DND-41 (cell line): ENCODE results near the gene KIAA1958.

Experiments
- ATAC-seq: fragments of 200-7000 bp; cut with Tn5 transposase; 3 replicates; pipeline ENCODE4 v1.9.1; 2021; ENCODE audit warnings: low read depth; ENCODE audit not compliant: insufficient read depth
- DNase-seq: peaks from one replicate; pipeline ENCODE4 v3.0.0-alpha.2; 2020
- H2AFZ ChIP-seq: 2 replicates; pipeline ENCODE4 v1.6.0; 2012; ENCODE audit warnings: low read depth, low read length
- H3K27ac ChIP-seq: 2 replicates; pipeline ENCODE4 v1.5.1; 2012; ENCODE audit warnings: low read length, inconsistent platforms
- H3K27me3 ChIP-seq: fragments of 200-600 bp; sonication (generic); 2 replicates; pipeline ENCODE4 v1.6.0; 2012; ENCODE audit warnings: low read length, mild to moderate bottlenecking, inconsistent platforms; ENCODE audit not compliant: insufficient read depth, poor library complexity
- H3K36me3 ChIP-seq: 2 replicates; pipeline ENCODE4 v1.5.1; 2012; ENCODE audit warnings: low read length, inconsistent platforms; ENCODE audit not compliant: insufficient read depth
- H3K4me1 ChIP-seq: 2 replicates; pipeline ENCODE4 v1.5.1; 2012; ENCODE audit warnings: mild to moderate bottlenecking, low read length; ENCODE audit not compliant: insufficient read depth
- H3K4me2 ChIP-seq: 2 replicates; pipeline ENCODE4 v1.6.0; 2012; ENCODE audit warnings: mild to moderate bottlenecking, moderate library complexity, low read length, inconsistent platforms; ENCODE audit not compliant: insufficient read depth
- H3K4me3 ChIP-seq, 2 experiments: fragments of 200-600 bp in 1 of 2; shearing (Covaris generic) in 1 of 2; 2 replicates each; pipeline ENCODE4 v1.5.1; 2012 to 2016; ENCODE audit warnings: inconsistent platforms in 2 of 2, low read length in 2 of 2, mild to moderate bottlenecking in 2 of 2, low read depth in 1 of 2, moderate library complexity in 1 of 2
- H3K79me2 ChIP-seq: 2 replicates; pipeline ENCODE4 v1.6.0; 2012; ENCODE audit warnings: low read length, inconsistent platforms; ENCODE audit not compliant: insufficient read depth
- H3K9ac ChIP-seq: 2 replicates; pipeline ENCODE4 v1.6.0; 2012; ENCODE audit warnings: low read depth, mild to moderate bottlenecking, inconsistent platforms, low read length, moderate library complexity
- H3K9me3 ChIP-seq: 2 replicates; pipeline ENCODE4 v1.5.1; 2012; ENCODE audit warnings: low read length, moderate library complexity, mild to moderate bottlenecking, inconsistent platforms; ENCODE audit not compliant: insufficient read depth, severe bottlenecking
- H4K20me1 ChIP-seq: 2 replicates; pipeline ENCODE4 v1.6.0; 2012; ENCODE audit warnings: low read length; ENCODE audit not compliant: insufficient read depth
- CTCF ChIP-seq: IDR thresholded peaks from 2 replicates; pipeline ENCODE4 v1.5.1; 2012; ENCODE audit warnings: borderline replicate concordance, low read length, moderate library complexity, mild to moderate bottlenecking; ENCODE audit not compliant: poor library complexity, severe bottlenecking; ENCODE audit errors: extremely low read depth
- EZH2 ChIP-seq: IDR thresholded peaks from 3 replicates; pipeline ENCODE4 v1.6.1; 2012; ENCODE audit warnings: borderline replicate concordance, low read depth, mild to moderate bottlenecking, moderate library complexity, low read length, inconsistent platforms; ENCODE audit not compliant: severe bottlenecking

KIAA1958 gene

GRCh38 chr9:112489876-112490666 lies 3.4 kb downstream of the KIAA1958 start:
- peak overlapping the region; percentile 79; the same call in 1 of the 2 replicates for H3K4me2 ChIP-seq
- H3K79me2 ChIP-seq, result peaks cover 89% of the 10 kb centered on the region
- no peak overlapping the region for H3K4me3 ChIP-seq
- H3K27me3 ChIP-seq, result no peaks in the 10 kb centered on the region
- H4K20me1 ChIP-seq, result peaks cover 4% of the 10 kb centered on the region; the same call in 1 of the 2 replicates
- H2AFZ ChIP-seq, result no peak overlapping the region
- H3K9ac ChIP-seq, result no peak overlapping the region
- TF ChIP-seq CTCF, result no peak
- TF ChIP-seq EZH2, result no peak
- ATAC-seq (no peak), DNase-seq (no peak)
- peaks cover 14% of the 10 kb centered on the region for H3K9me3 ChIP-seq
- H3K4me1 ChIP-seq, result peaks cover 34% of the 10 kb centered on the region
- H3K27ac ChIP-seq, result no peak overlapping the region
- H3K36me3 ChIP-seq, result peaks cover 35% of the 10 kb centered on the region

- H3K4me3 ChIP-seq, result no peak overlapping the region
- H3K36me3 ChIP-seq, result peaks cover 35% of the 10 kb centered on the region
- peaks cover 4% of the 10 kb centered on the region for H4K20me1 ChIP-seq
- peaks cover 14% of the 10 kb centered on the region for H3K9me3 ChIP-seq
- peaks cover 98% of the 10 kb centered on the region for H3K79me2 ChIP-seq
- DNase-seq (no peak), ATAC-seq (no peak)
- TF ChIP-seq EZH2 (no peak), CTCF (no peak)
- H3K4me2 ChIP-seq, result no peak overlapping the region
- no peak overlapping the region for H3K9ac ChIP-seq
- H3K27ac ChIP-seq, result no peak overlapping the region
- no peaks in the 10 kb centered on the region for H3K27me3 ChIP-seq
- H3K4me1 ChIP-seq, result peaks cover 12% of the 10 kb centered on the region
- no peak overlapping the region for H2AFZ ChIP-seq
Measured at GRCh38 chr9:112493393-112494137, 6.9 kb downstream of the KIAA1958 start.

- peaks cover 4% of the 10 kb centered on the region for H4K20me1 ChIP-seq
- H3K9ac ChIP-seq, result no peak overlapping the region
- no peaks in the 10 kb centered on the region for H3K27me3 ChIP-seq
- H3K9me3 ChIP-seq, result peaks cover 14% of the 10 kb centered on the region
- H3K4me1 ChIP-seq, result peaks cover 7% of the 10 kb centered on the region; the same call in 1 of the 2 replicates
- H3K36me3 ChIP-seq, result peaks cover 35% of the 10 kb centered on the region
- no peak for TF ChIP-seq EZH2
- no peak for TF ChIP-seq CTCF
- H3K4me3 ChIP-seq, result no peak overlapping the region
- no peak overlapping the region for H3K27ac ChIP-seq
- peaks cover 98% of the 10 kb centered on the region for H3K79me2 ChIP-seq
- no peak overlapping the region for H3K4me2 ChIP-seq
- no peak overlapping the region for H2AFZ ChIP-seq
- DNase-seq (no peak), ATAC-seq (no peak)
Measured at GRCh38 chr9:112494153-112494552, 7.5 kb downstream of the KIAA1958 start.
